Testis (tissue), 2 donors: ENCODE data around the gene RALGPS1.

Experiments used
- POLR2A ChIP-seq: fragments of 450-650 bp; IDR thresholded peaks from one replicate; pipeline ENCODE4 v1.6.1; 2017; ENCODE audit warnings: antibody characterized with exemption, mild to moderate bottlenecking, moderate library complexity
- TF ChIP-seq, protein P1 (sequence below), 3 experiments: fragments of 450-650 bp in 2 of 3; fragments of 200-600 bp in 1 of 3; sonication (generic) in 1 of 3; IDR thresholded peaks; one replicate each; pipeline ENCODE4 v1.5.1; 2016 to 2019; ENCODE audit warnings: antibody characterized with exemption in 3 of 3, mild to moderate bottlenecking in 2 of 3, moderate library complexity in 1 of 3

DNA sequence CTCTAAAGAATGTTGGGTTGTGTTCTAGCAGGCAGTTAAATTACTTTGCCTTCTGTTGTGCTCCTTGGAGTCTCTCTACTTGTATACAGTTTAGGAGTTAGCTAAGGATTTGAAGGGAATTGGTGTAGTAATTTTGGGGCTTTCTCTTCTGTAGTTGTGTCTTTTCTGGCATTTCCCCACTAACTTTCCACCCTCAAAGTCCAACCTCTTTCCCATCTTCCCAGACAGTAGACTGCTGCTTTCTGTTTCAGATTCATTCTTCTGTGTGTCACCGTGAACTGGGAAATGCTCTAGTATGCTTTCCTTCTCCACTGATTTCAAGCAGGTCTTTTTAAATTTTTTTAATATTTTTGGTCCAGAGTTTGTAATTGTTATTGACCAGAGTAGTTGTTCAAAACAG, 212.4 kb downstream of the RALGPS1 start:
- TF ChIP-seq, protein P1, sequence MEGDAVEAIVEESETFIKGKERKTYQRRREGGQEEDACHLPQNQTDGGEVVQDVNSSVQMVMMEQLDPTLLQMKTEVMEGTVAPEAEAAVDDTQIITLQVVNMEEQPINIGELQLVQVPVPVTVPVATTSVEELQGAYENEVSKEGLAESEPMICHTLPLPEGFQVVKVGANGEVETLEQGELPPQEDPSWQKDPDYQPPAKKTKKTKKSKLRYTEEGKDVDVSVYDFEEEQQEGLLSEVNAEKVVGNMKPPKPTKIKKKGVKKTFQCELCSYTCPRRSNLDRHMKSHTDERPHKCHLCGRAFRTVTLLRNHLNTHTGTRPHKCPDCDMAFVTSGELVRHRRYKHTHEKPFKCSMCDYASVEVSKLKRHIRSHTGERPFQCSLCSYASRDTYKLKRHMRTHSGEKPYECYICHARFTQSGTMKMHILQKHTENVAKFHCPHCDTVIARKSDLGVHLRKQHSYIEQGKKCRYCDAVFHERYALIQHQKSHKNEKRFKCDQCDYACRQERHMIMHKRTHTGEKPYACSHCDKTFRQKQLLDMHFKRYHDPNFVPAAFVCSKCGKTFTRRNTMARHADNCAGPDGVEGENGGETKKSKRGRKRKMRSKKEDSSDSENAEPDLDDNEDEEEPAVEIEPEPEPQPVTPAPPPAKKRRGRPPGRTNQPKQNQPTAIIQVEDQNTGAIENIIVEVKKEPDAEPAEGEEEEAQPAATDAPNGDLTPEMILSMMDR (IDR thresholded peaks at IDR 0.05), result no peak
- TF ChIP-seq POLR2A, result no peak
